Measurements from ENCODE around the gene VASH2.
A peak's percentile ranks its signal among the peaks of the same experiment; 100 is the strongest.

VASH2 gene

GRCh38 chr1:212918824-212919223, 31.5 kb upstream of the VASH2 start:
- Histone ChIP-seq H3F3A (ENCODE audit: insufficient read depth, low read length) (no peaks in the 10 kb centered on the region), H3K4me3 (ENCODE audit: low read depth, low read length, poor library complexity, severe bottlenecking) (no peak overlapping the region), H3K9ac (ENCODE audit: low read length) (no peak overlapping the region), H4K20me1 (ENCODE audit: insufficient read depth, low read length) (no peaks in the 10 kb centered on the region), H3K27me3 (ENCODE audit: insufficient read depth, low read length) (peaks cover 10% of the 10 kb centered on the region), H3K36me3 (ENCODE audit: insufficient read depth, low read length) (no peaks in the 10 kb centered on the region), H3K4me1 (ENCODE audit: insufficient read depth, low read length, severe bottlenecking) (no peaks in the 10 kb centered on the region), H3K9me2 (ENCODE audit: low read depth, low read length) (no peaks in the 10 kb centered on the region), H3K27ac (ENCODE audit: low read depth, low read length, poor library complexity, severe bottlenecking) (no peak overlapping the region), H3K4me2 (ENCODE audit: low read length) (no peak overlapping the region), H3K79me2 (ENCODE audit: insufficient read depth, low read length) (no peaks in the 10 kb centered on the region), H3K9me3 (ENCODE audit: low read length) (no peaks in the 10 kb centered on the region), H2AFZ (ENCODE audit: low read length) (no peak overlapping the region)
- TF ChIP-seq EZH2 (IDR thresholded peaks at IDR 0.05; ENCODE audit: borderline replicate concordance, low read length) = no peak

DNA sequence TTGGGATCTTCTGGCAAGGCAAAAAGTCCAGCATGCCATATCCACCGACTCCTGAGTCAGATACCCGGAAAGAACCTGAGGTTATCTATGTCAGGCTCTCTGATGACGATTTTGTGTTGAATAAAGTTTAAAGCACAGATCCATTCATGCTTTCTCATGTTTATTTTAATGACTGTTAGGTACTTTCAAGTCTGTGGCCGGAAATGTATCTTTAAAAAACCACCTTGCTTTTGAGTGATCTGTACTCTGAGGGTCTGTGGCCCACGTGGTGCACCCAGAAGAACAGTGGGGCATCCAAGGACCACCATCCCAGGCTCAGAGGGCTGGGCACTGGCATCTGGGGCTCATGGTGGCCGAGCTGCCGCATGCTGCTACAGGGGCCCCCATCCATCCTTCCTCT, 30.1 kb upstream of the VASH2 start:
- H2AFZ ChIP-seq (ENCODE audit: low read length) = no peak overlapping the region
- H3K9me3 ChIP-seq (ENCODE audit: low read length) = no peaks in the 10 kb centered on the region
- no peak overlapping the region for H3K27ac ChIP-seq (ENCODE audit: low read depth, low read length, poor library complexity, severe bottlenecking)
- no peaks in the 10 kb centered on the region for H3K9me2 ChIP-seq (ENCODE audit: low read depth, low read length)
- H3K9ac ChIP-seq (ENCODE audit: low read length) = no peak overlapping the region
- no peaks in the 10 kb centered on the region for H3F3A ChIP-seq (ENCODE audit: insufficient read depth, low read length)
- no peaks in the 10 kb centered on the region for H3K36me3 ChIP-seq (ENCODE audit: insufficient read depth, low read length)
- TF ChIP-seq, protein P1, sequence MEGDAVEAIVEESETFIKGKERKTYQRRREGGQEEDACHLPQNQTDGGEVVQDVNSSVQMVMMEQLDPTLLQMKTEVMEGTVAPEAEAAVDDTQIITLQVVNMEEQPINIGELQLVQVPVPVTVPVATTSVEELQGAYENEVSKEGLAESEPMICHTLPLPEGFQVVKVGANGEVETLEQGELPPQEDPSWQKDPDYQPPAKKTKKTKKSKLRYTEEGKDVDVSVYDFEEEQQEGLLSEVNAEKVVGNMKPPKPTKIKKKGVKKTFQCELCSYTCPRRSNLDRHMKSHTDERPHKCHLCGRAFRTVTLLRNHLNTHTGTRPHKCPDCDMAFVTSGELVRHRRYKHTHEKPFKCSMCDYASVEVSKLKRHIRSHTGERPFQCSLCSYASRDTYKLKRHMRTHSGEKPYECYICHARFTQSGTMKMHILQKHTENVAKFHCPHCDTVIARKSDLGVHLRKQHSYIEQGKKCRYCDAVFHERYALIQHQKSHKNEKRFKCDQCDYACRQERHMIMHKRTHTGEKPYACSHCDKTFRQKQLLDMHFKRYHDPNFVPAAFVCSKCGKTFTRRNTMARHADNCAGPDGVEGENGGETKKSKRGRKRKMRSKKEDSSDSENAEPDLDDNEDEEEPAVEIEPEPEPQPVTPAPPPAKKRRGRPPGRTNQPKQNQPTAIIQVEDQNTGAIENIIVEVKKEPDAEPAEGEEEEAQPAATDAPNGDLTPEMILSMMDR (IDR thresholded peaks at IDR 0.05; ENCODE audit: low read length) = no peak
- TF ChIP-seq EZH2 (IDR thresholded peaks at IDR 0.05; ENCODE audit: borderline replicate concordance, low read length) = no peak
- H3K4me3 ChIP-seq (ENCODE audit: low read depth, low read length, poor library complexity, severe bottlenecking) = no peak overlapping the region
- no peak overlapping the region for H3K4me2 ChIP-seq (ENCODE audit: low read length)
- peaks cover 10% of the 10 kb centered on the region for H3K27me3 ChIP-seq (ENCODE audit: insufficient read depth, low read length)
- H3K4me1 ChIP-seq (ENCODE audit: insufficient read depth, low read length, severe bottlenecking) = no peaks in the 10 kb centered on the region
- H3K79me2 ChIP-seq (ENCODE audit: insufficient read depth, low read length) = no peaks in the 10 kb centered on the region
- H4K20me1 ChIP-seq (ENCODE audit: insufficient read depth, low read length) = no peaks in the 10 kb centered on the region

DNA sequence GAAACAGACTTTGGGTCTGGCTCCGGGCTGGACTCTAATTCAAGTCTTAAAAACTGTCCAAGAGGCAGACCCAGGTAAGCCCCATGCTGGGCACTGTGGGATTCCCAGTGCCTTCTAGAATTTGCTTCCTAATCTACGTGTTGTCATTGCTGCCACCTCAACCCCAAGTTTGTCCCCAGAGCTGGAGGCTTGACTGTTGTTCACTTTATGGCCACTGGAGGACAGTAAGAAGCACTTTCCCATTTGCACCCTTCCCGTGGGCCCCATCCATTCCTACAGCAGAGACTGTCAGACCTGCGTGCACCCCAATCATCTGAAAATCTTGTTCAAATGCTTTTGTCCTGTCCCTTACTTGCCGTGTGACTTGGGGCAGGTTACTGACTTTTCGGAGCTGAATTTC, 29.4 kb upstream of the VASH2 start:
- Histone ChIP-seq H3K79me2 (ENCODE audit: insufficient read depth, low read length) (no peaks in the 10 kb centered on the region), H3K4me2 (ENCODE audit: low read length) (no peak overlapping the region), H3K36me3 (ENCODE audit: insufficient read depth, low read length) (no peaks in the 10 kb centered on the region), H3K9ac (ENCODE audit: low read length) (no peak overlapping the region), H3K9me2 (ENCODE audit: low read depth, low read length) (no peaks in the 10 kb centered on the region), H3K9me3 (ENCODE audit: low read length) (no peaks in the 10 kb centered on the region), H4K20me1 (ENCODE audit: insufficient read depth, low read length) (no peaks in the 10 kb centered on the region), H3K4me1 (ENCODE audit: insufficient read depth, low read length, severe bottlenecking) (no peaks in the 10 kb centered on the region), H2AFZ (ENCODE audit: low read length) (no peak overlapping the region), H3K27ac (ENCODE audit: low read depth, low read length, poor library complexity, severe bottlenecking) (no peak overlapping the region), H3F3A (ENCODE audit: insufficient read depth, low read length) (no peaks in the 10 kb centered on the region), H3K27me3 (ENCODE audit: insufficient read depth, low read length) (peaks cover 10% of the 10 kb centered on the region), H3K4me3 (ENCODE audit: low read depth, low read length, poor library complexity, severe bottlenecking) (no peak overlapping the region)
- TF ChIP-seq, protein P1 (IDR thresholded peaks at IDR 0.05; ENCODE audit: low read length) = peak; percentile 49
- no peak for TF ChIP-seq EZH2 (IDR thresholded peaks at IDR 0.05; ENCODE audit: borderline replicate concordance, low read length)

- Histone ChIP-seq H3K4me3 (ENCODE audit: low read depth, low read length, poor library complexity, severe bottlenecking) (no peak overlapping the region), H3K9me3 (ENCODE audit: low read length) (no peaks in the 10 kb centered on the region), H3K4me2 (ENCODE audit: low read length) (no peak overlapping the region), H2AFZ (ENCODE audit: low read length) (no peak overlapping the region), H3K36me3 (ENCODE audit: insufficient read depth, low read length) (no peaks in the 10 kb centered on the region), H3K9ac (ENCODE audit: low read length) (no peak overlapping the region), H3K79me2 (ENCODE audit: insufficient read depth, low read length) (no peaks in the 10 kb centered on the region), H3K27me3 (ENCODE audit: insufficient read depth, low read length) (peaks cover 10% of the 10 kb centered on the region; the same call in 1 of the 2 replicates), H3K9me2 (ENCODE audit: low read depth, low read length) (no peaks in the 10 kb centered on the region), H3F3A (ENCODE audit: insufficient read depth, low read length) (no peaks in the 10 kb centered on the region), H3K4me1 (ENCODE audit: insufficient read depth, low read length, severe bottlenecking) (no peaks in the 10 kb centered on the region), H4K20me1 (ENCODE audit: insufficient read depth, low read length) (no peaks in the 10 kb centered on the region), H3K27ac (ENCODE audit: low read depth, low read length, poor library complexity, severe bottlenecking) (no peak overlapping the region)
- TF ChIP-seq, protein P1 (IDR thresholded peaks at IDR 0.05; ENCODE audit: low read length) = no peak
- TF ChIP-seq EZH2 (IDR thresholded peaks at IDR 0.05; ENCODE audit: borderline replicate concordance, low read length) = no peak
Measured at GRCh38 chr1:212922016-212922415, 28.3 kb upstream of the VASH2 start.

Data from OCI-LY1 (cell line).